ENCODE data around the gene DNAL1. TPM values are rescaled to one million over a fixed set of nuclear protein-coding genes. Genes with fewer than 3 reads are reported as not detected.

Gene DNAL1
- total and polyA plus RNA-seq, 2 of the 4 experiments (the other 2 are of a cell fraction), result 4.5 to 5.4 TPM

- no peak for TF ChIP-seq ELK1 (IDR thresholded peaks at IDR 0.05; ENCODE audit: borderline replicate concordance, low read depth, low read length)
- TF ChIP-seq POLR2A (IDR thresholded peaks at IDR 0.05; ENCODE audit: low read depth, low read length), result no peak
- no peak for TF ChIP-seq RCOR1 (IDR thresholded peaks at IDR 0.05; ENCODE audit: insufficient replicate concordance, low read length)
- no peak for TF ChIP-seq RFX5 (IDR thresholded peaks at IDR 0.05; ENCODE audit: low read depth, low read length)
These were observed 11.4 kb upstream of the DNAL1 start (continued) for GRCh38 chr14:73633116-73634010.

Data from IMR-90 (cell line).